ENCODE results near the gene PKDREJ.

GRCh38 chr22:46309526-46310085 lies 46.5 kb upstream of the PKDREJ start:
- no peak for TF ChIP-seq BHLHE40 (IDR thresholded peaks at IDR 0.05; ENCODE audit: low read depth, low read length)
- TF ChIP-seq, protein P1, sequence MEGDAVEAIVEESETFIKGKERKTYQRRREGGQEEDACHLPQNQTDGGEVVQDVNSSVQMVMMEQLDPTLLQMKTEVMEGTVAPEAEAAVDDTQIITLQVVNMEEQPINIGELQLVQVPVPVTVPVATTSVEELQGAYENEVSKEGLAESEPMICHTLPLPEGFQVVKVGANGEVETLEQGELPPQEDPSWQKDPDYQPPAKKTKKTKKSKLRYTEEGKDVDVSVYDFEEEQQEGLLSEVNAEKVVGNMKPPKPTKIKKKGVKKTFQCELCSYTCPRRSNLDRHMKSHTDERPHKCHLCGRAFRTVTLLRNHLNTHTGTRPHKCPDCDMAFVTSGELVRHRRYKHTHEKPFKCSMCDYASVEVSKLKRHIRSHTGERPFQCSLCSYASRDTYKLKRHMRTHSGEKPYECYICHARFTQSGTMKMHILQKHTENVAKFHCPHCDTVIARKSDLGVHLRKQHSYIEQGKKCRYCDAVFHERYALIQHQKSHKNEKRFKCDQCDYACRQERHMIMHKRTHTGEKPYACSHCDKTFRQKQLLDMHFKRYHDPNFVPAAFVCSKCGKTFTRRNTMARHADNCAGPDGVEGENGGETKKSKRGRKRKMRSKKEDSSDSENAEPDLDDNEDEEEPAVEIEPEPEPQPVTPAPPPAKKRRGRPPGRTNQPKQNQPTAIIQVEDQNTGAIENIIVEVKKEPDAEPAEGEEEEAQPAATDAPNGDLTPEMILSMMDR (conservative IDR thresholded peaks at IDR 0.05; ENCODE audit: low read depth, low read length): no peak
- no peak for TF ChIP-seq RAD21 (IDR thresholded peaks at IDR 0.05; ENCODE audit: low read length)
- TF ChIP-seq, protein P2, sequence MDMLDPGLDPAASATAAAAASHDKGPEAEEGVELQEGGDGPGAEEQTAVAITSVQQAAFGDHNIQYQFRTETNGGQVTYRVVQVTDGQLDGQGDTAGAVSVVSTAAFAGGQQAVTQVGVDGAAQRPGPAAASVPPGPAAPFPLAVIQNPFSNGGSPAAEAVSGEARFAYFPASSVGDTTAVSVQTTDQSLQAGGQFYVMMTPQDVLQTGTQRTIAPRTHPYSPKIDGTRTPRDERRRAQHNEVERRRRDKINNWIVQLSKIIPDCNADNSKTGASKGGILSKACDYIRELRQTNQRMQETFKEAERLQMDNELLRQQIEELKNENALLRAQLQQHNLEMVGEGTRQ (IDR thresholded peaks at IDR 0.05; ENCODE audit: low read depth, low read length): no peak
- TF ChIP-seq, protein P3, sequence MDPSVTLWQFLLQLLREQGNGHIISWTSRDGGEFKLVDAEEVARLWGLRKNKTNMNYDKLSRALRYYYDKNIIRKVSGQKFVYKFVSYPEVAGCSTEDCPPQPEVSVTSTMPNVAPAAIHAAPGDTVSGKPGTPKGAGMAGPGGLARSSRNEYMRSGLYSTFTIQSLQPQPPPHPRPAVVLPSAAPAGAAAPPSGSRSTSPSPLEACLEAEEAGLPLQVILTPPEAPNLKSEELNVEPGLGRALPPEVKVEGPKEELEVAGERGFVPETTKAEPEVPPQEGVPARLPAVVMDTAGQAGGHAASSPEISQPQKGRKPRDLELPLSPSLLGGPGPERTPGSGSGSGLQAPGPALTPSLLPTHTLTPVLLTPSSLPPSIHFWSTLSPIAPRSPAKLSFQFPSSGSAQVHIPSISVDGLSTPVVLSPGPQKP (IDR thresholded peaks at IDR 0.05; ENCODE audit: borderline replicate concordance, low read depth, low read length): no peak
- no peak for TF ChIP-seq POLR2A (IDR thresholded peaks at IDR 0.05; ENCODE audit: low read depth, low read length)
- no peak for TF ChIP-seq CEBPB (IDR thresholded peaks at IDR 0.05; ENCODE audit: low read depth, low read length)
- no peak for TF ChIP-seq MAZ (IDR thresholded peaks at IDR 0.05; ENCODE audit: borderline replicate concordance, low read depth, low read length)
